HG02973 (cell line): ENCODE results near the gene RPP25.
"Not testable (repeated sequence)": the region's sequence is repeated elsewhere in the genome, so short reads cannot be mapped to it uniquely, and the experiment has no call there.

Experiments
- ATAC-seq: cut with Tn5 transposase; IDR thresholded peaks from one replicate; pipeline ENCODE4 v1.9.1; 2021; ENCODE audit warnings: moderate library complexity; ENCODE audit not compliant: unreplicated experiment

RPP25 gene

GRCh38 chr15:74924525-74924924, 32.0 kb downstream of the RPP25 start:
- ATAC-seq, result no peak

- ATAC-seq, result no peak
Measured at GRCh38 chr15:74920456-74920855, 36.1 kb downstream of the RPP25 start.

GRCh38 chr15:74917676-74918075, 38.9 kb downstream of the RPP25 start:
- no peak for ATAC-seq

- ATAC-seq, result not testable (repeated sequence)
Measured at GRCh38 chr15:74913799-74914198, 42.8 kb downstream of the RPP25 start.

GRCh38 chr15:74913041-74913440, 43.5 kb downstream of the RPP25 start:
- ATAC-seq, result no peak

- ATAC-seq, result no peak
Measured at GRCh38 chr15:74908635-74909034, 47.9 kb downstream of the RPP25 start.

- ATAC-seq, result no peak
Measured at GRCh38 chr15:74907163-74907870, 49.3 kb downstream of the RPP25 start.

- ATAC-seq, result peak; percentile 72
Measured at GRCh38 chr15:74906450-74907162, 50.0 kb downstream of the RPP25 start, which contains the start of gene FAM219B. TSS of gene FAM219B (minus strand) at chr15:74906851. CDS start at chr15:74906800, 51 bp downstream.

- ATAC-seq, result peak; percentile 26
Measured at GRCh38 chr15:74906067-74906449, 50.5 kb downstream of the RPP25 start.
